ENCODE data around the gene GMPR.

- TF ChIP-seq, protein P1, sequence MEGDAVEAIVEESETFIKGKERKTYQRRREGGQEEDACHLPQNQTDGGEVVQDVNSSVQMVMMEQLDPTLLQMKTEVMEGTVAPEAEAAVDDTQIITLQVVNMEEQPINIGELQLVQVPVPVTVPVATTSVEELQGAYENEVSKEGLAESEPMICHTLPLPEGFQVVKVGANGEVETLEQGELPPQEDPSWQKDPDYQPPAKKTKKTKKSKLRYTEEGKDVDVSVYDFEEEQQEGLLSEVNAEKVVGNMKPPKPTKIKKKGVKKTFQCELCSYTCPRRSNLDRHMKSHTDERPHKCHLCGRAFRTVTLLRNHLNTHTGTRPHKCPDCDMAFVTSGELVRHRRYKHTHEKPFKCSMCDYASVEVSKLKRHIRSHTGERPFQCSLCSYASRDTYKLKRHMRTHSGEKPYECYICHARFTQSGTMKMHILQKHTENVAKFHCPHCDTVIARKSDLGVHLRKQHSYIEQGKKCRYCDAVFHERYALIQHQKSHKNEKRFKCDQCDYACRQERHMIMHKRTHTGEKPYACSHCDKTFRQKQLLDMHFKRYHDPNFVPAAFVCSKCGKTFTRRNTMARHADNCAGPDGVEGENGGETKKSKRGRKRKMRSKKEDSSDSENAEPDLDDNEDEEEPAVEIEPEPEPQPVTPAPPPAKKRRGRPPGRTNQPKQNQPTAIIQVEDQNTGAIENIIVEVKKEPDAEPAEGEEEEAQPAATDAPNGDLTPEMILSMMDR (IDR thresholded peaks at IDR 0.05): no peak
- no peak for TF ChIP-seq ZFX (IDR thresholded peaks at IDR 0.05; ENCODE audit: borderline replicate concordance)
These were observed 57.8 kb downstream of the GMPR start for GRCh38 chr6:16296061-16296670.
